H9 (cell line): ENCODE data around the gene LZTS3. TPM values are rescaled to one million over a fixed set of nuclear protein-coding genes. Genes with fewer than 3 reads are reported as not detected.

Source experiments
- DNase-seq: peaks from one replicate; pipeline ENCODE4 v3.0.0-alpha.2; 2017
- H2AFZ ChIP-seq: one replicate; pipeline ENCODE4 v1.6.1; 2013; ENCODE audit warnings: mild to moderate bottlenecking, low read length, control low read depth, moderate library complexity
- H2AK5ac ChIP-seq: 2 replicates; pipeline ENCODE4 v1.6.1; 2013; ENCODE audit warnings: low read length, control low read depth, mixed read lengths; ENCODE audit not compliant: insufficient read length
- H2BK120ac ChIP-seq: one replicate; pipeline ENCODE4 v1.6.1; 2013; ENCODE audit warnings: low read depth, mild to moderate bottlenecking, low read length, control low read depth, inconsistent platforms; ENCODE audit not compliant: poor library complexity, severe bottlenecking
- H2BK12ac ChIP-seq: 2 replicates; pipeline ENCODE4 v1.6.1; 2013; ENCODE audit warnings: low read length, control low read depth, mixed read lengths, low read depth; ENCODE audit not compliant: insufficient read length
- H2BK15ac ChIP-seq: 2 replicates; pipeline ENCODE4 v1.6.1; 2013; ENCODE audit warnings: low read depth, low read length, control low read depth
- H2BK20ac ChIP-seq: one replicate; pipeline ENCODE4 v1.6.1; 2013; ENCODE audit warnings: low read depth, mild to moderate bottlenecking, low read length, control low read depth, inconsistent platforms; ENCODE audit not compliant: poor library complexity, severe bottlenecking
- H2BK5ac ChIP-seq: 2 replicates; pipeline ENCODE4 v1.6.1; 2013; ENCODE audit warnings: low read length, control low read depth, mixed read lengths; ENCODE audit not compliant: insufficient read length
- H3K14ac ChIP-seq: 2 replicates; pipeline ENCODE4 v1.6.1; 2013; ENCODE audit warnings: low read length, control low read depth; ENCODE audit not compliant: insufficient read depth
- H3K18ac ChIP-seq: 2 replicates; pipeline ENCODE4 v1.6.1; 2013; ENCODE audit warnings: low read depth, mild to moderate bottlenecking, mixed read lengths, low read length, control low read depth; ENCODE audit not compliant: insufficient read length
- H3K23ac ChIP-seq: 2 replicates; pipeline ENCODE4 v1.6.1; 2013; ENCODE audit warnings: low read length, control low read depth, mixed read lengths, low read depth; ENCODE audit not compliant: insufficient read length
- H3K23me2 ChIP-seq: 2 replicates; pipeline ENCODE4 v1.6.1; 2013; ENCODE audit warnings: low read depth, mild to moderate bottlenecking, mixed read lengths, low read length, control low read depth; ENCODE audit not compliant: insufficient read length, poor library complexity, severe bottlenecking
- H3K27ac ChIP-seq: 2 replicates; pipeline ENCODE4 v1.5.1; 2013; ENCODE audit warnings: low read length, control low read depth, mixed read lengths, low read depth; ENCODE audit not compliant: insufficient read length
- H3K27me3 ChIP-seq: 2 replicates; pipeline ENCODE4 v1.6.1; 2013; ENCODE audit warnings: low read length, control low read depth, inconsistent platforms; ENCODE audit not compliant: insufficient read depth
- H3K4ac ChIP-seq: 2 replicates; pipeline ENCODE4 v1.6.1; 2013; ENCODE audit warnings: low read depth, mild to moderate bottlenecking, control low read depth, inconsistent platforms, low read length, moderate library complexity
- H3K4me1 ChIP-seq: 2 replicates; pipeline ENCODE4 v1.6.1; 2013; ENCODE audit warnings: low read length, control low read depth, inconsistent platforms; ENCODE audit not compliant: insufficient read depth
- H3K4me2 ChIP-seq: 2 replicates; pipeline ENCODE4 v1.6.1; 2013; ENCODE audit warnings: low read length, control low read depth, mixed read lengths; ENCODE audit not compliant: insufficient read length, insufficient read depth
- H3K56ac ChIP-seq: 2 replicates; pipeline ENCODE4 v1.6.1; 2013; ENCODE audit warnings: low read depth, mild to moderate bottlenecking, mixed read lengths, low read length, control low read depth; ENCODE audit not compliant: insufficient read length
- H3K79me1 ChIP-seq: 2 replicates; pipeline ENCODE4 v1.6.1; 2013; ENCODE audit warnings: low read depth, mild to moderate bottlenecking, moderate library complexity, low read length, control low read depth, inconsistent platforms; ENCODE audit not compliant: insufficient read depth, poor library complexity, severe bottlenecking
- H3K79me2 ChIP-seq: 2 replicates; pipeline ENCODE4 v1.6.1; 2013; ENCODE audit warnings: low read length, control low read depth, inconsistent platforms; ENCODE audit not compliant: insufficient read depth
- H3K9ac ChIP-seq: 2 replicates; pipeline ENCODE4 v1.6.1; 2013; ENCODE audit warnings: low read length, control low read depth, mixed read lengths; ENCODE audit not compliant: insufficient read length; ENCODE audit errors: extremely low read depth
- H3K9me3 ChIP-seq: one replicate; pipeline ENCODE4 v1.6.1; 2013; ENCODE audit warnings: low read depth, low read length, inconsistent platforms; ENCODE audit not compliant: control insufficient read depth
- H3T11ph ChIP-seq: one replicate; pipeline ENCODE4 v1.6.1; 2013; ENCODE audit warnings: mild to moderate bottlenecking, low read length, control low read depth, inconsistent platforms
- H4K20me1 ChIP-seq: one replicate; pipeline ENCODE4 v1.6.1; 2013; ENCODE audit not compliant: control insufficient read depth, insufficient read length, insufficient read depth
- H4K5ac ChIP-seq: 2 replicates; pipeline ENCODE4 v1.6.1; 2013; ENCODE audit warnings: low read depth, mild to moderate bottlenecking, mixed read lengths, low read length, control low read depth; ENCODE audit not compliant: insufficient read length
- H4K8ac ChIP-seq: replicated peaks from 2 replicates; pipeline ENCODE4 v1.6.1; 2013; ENCODE audit warnings: low read length, control low read depth, mixed read lengths, low read depth; ENCODE audit not compliant: insufficient read length
- H4K91ac ChIP-seq: 2 replicates; pipeline ENCODE4 v1.6.1; 2013; ENCODE audit warnings: low read depth, mild to moderate bottlenecking, moderate library complexity, mixed read lengths, low read length, control low read depth; ENCODE audit not compliant: insufficient read length
- H3K27ac Mint-ChIP-seq, 3 experiments: 2 replicates in 2 of 3; 3 replicates in 1 of 3; pipeline ENCODE4 v1.8.0; 2020 to 2021; ENCODE audit warnings: mixed read lengths in 3 of 3, mild to moderate bottlenecking in 1 of 3, moderate library complexity in 1 of 3
- H3K27me3 Mint-ChIP-seq: 2 replicates; pipeline ENCODE4 v1.8.0; 2021; ENCODE audit warnings: low read depth, mild to moderate bottlenecking, moderate library complexity, mixed read lengths
- H3K36me3 Mint-ChIP-seq, 3 experiments: 2 replicates in 2 of 3; 3 replicates in 1 of 3; pipeline ENCODE4 v1.8.0; 2020 to 2021; ENCODE audit warnings: low read depth in 3 of 3, mixed read lengths in 3 of 3; ENCODE audit not compliant: insufficient read depth in 1 of 3
- H3K4me1 Mint-ChIP-seq, 2 experiments: 2 replicates each; pipeline ENCODE4 v1.8.0; 2020; ENCODE audit warnings: mixed read lengths in 2 of 2
- H3K4me3 Mint-ChIP-seq, 2 experiments: 2 replicates in 1 of 2; 3 replicates in 1 of 2; pipeline ENCODE4 v1.8.0; 2020 to 2021; ENCODE audit warnings: mild to moderate bottlenecking in 2 of 2, mixed read lengths in 2 of 2, moderate library complexity in 1 of 2
- H3K9me3 Mint-ChIP-seq, 2 experiments: 2 replicates in 1 of 2; 3 replicates in 1 of 2; pipeline ENCODE4 v1.8.0; 2020; ENCODE audit warnings: mild to moderate bottlenecking in 2 of 2, mixed read lengths in 2 of 2, moderate library complexity in 1 of 2
- CTCF ChIP-seq: fragments of 200-600 bp; sonication (generic); conservative IDR thresholded peaks from 3 replicates; pipeline ENCODE4 v1.8.0; 2021; ENCODE audit warnings: antibody characterized with exemption, mild to moderate bottlenecking
- WGBS: extraction: QIAGEN DNeasy Blood & Tissue Kit; methylation state at CpG from one replicate; pipeline ENCODE4 v1.1.7; 2013; ENCODE audit warnings: missing lambda C conversion rate, low lambda C conversion rate, mixed read lengths; ENCODE audit not compliant: insufficient read length; ENCODE audit errors: extremely low coverage; 5-methylcytosine and 5-hydroxymethylcytosine counted together
- total RNA-seq: library from RNA; stranded (reverse); gene quantifications from 2 replicates; pipeline ENCODE4 v1.2.1, GENCODE V29; 2021

The LZTS3 gene
- total RNA-seq, 1 experiment from 2014 or later = 20.8 TPM

GRCh38 chr20:3213226-3213625 lies 39.9 kb upstream of the LZTS3 start:
- Histone ChIP-seq H3K9me3 (no peaks in the 10 kb centered on the region), H4K20me1 (peaks cover 4% of the 10 kb centered on the region), H3K9ac (no peak overlapping the region), H2BK20ac (no peak overlapping the region), H3K4me2 (no peak overlapping the region), H2BK12ac (no peak overlapping the region), H3K27me3 (no peaks in the 10 kb centered on the region), H3K23me2 (peaks cover 14% of the 10 kb centered on the region), H2BK120ac (no peak overlapping the region), H2AK5ac (no peak overlapping the region), H3K27ac (no peak overlapping the region), H4K8ac (no peak overlapping the region), H3K18ac (no peak overlapping the region), H2BK5ac (no peak overlapping the region), H2BK15ac (no peak overlapping the region), H3K23ac (no peak overlapping the region), H3K14ac (no peak overlapping the region), H3T11ph (no peak overlapping the region), H4K5ac (no peak overlapping the region), H3K56ac (no peak overlapping the region), H3K4ac (no peak overlapping the region), H3K4me1 (no peaks in the 10 kb centered on the region), H2AFZ (no peak overlapping the region), H3K79me2 (peaks cover 9% of the 10 kb centered on the region; the same call in 1 of the 2 replicates), H4K91ac (no peak overlapping the region), H3K79me1 (peaks cover 2% of the 10 kb centered on the region)
- TF ChIP-seq CTCF = no peak
- Mint-ChIP-seq H3K9me3 (no peaks in the 10 kb centered on the region), H3K36me3 (peaks cover 16 to 47% (median 17%) of the 10 kb centered on the region in 3 experiments; a peak in 6 of 7 replicates), H3K27ac (peak overlapping the region in 1 of 3 experiments; percentile 59; a peak in 1 of 7 replicates), H3K27me3 (no peaks in the 10 kb centered on the region), H3K4me3 (no peak overlapping the region), H3K4me1 (peaks cover 10 to 14% of the 10 kb centered on the region in 2 experiments; a peak in 3 of 4 replicates)
- WGBS = no CpG with 5 or more reads among the region's 7 CpGs
- DNase-seq = no peak
